ENCODE measurements around the gene INAFM2.

- TF ChIP-seq, protein P1, sequence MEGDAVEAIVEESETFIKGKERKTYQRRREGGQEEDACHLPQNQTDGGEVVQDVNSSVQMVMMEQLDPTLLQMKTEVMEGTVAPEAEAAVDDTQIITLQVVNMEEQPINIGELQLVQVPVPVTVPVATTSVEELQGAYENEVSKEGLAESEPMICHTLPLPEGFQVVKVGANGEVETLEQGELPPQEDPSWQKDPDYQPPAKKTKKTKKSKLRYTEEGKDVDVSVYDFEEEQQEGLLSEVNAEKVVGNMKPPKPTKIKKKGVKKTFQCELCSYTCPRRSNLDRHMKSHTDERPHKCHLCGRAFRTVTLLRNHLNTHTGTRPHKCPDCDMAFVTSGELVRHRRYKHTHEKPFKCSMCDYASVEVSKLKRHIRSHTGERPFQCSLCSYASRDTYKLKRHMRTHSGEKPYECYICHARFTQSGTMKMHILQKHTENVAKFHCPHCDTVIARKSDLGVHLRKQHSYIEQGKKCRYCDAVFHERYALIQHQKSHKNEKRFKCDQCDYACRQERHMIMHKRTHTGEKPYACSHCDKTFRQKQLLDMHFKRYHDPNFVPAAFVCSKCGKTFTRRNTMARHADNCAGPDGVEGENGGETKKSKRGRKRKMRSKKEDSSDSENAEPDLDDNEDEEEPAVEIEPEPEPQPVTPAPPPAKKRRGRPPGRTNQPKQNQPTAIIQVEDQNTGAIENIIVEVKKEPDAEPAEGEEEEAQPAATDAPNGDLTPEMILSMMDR (IDR thresholded peaks at IDR 0.05 in 2 of 3, conservative IDR thresholded peaks at IDR 0.05 in 1 of 3; ENCODE audit: borderline replicate concordance in 1 of 3, insufficient read depth in 1 of 3, low read depth in 2 of 3, low read length in 2 of 3): no peak
- no peak for TF ChIP-seq POLR2A (IDR thresholded peaks at IDR 0.05; ENCODE audit: borderline replicate concordance, extremely low read depth, insufficient read depth, insufficient read length)
- TF ChIP-seq SIN3A (IDR thresholded peaks at IDR 0.05; ENCODE audit: low read depth): no peak
- no peak for TF ChIP-seq EZH2 (IDR thresholded peaks at IDR 0.05)
- no peak for TF ChIP-seq ZNF274 (IDR thresholded peaks at IDR 0.05; ENCODE audit: low read depth, low read length)
- no peak for TF ChIP-seq FOSL1 (IDR thresholded peaks at IDR 0.05; ENCODE audit: low read depth)
Measured at GRCh38 chr15:40309344-40309862, 14.1 kb upstream of the INAFM2 start.

Data from HCT116 (cell line).